ENCODE results near the gene RASGEF1C. TPM values are rescaled to one million over a fixed set of nuclear protein-coding genes. Genes with fewer than 3 reads are reported as not detected.
A peak's percentile ranks its signal among the peaks of the same experiment; 100 is the strongest.
"Not testable (repeated sequence)": the region's sequence is repeated elsewhere in the genome, so short reads cannot be mapped to it uniquely, and the experiment has no call there.

Gene RASGEF1C
- total RNA-seq, 4 donors from 2014 or later, result 0.58 to 4.0 (median 2.1) TPM

GRCh38 chr5:180093651-180094382, 115.2 kb downstream of the RASGEF1C start:
- no peaks in the 10 kb centered on the region for H3K27me3 ChIP-seq
- WGBS, 2 donors, result 77 to 78% methylated on average over 9 of the region's 9 CpGs
- no peak for TF ChIP-seq POLR2A (IDR thresholded peaks at IDR 0.05)
- H3K9me3 ChIP-seq, result no peaks in the 10 kb centered on the region
- DNase-seq, result no peak
- intact Hi-C loops (cut with DNase I), result loop anchor here (10.0 kb wide), 1 partner anchor 109 kb away; no protein-coding TSS in a partner anchor
- peaks cover 6 to 9% of the 10 kb centered on the region in 2 donors for H3K4me1 ChIP-seq
- no peak overlapping the region for H3K4me3 ChIP-seq (replicated peaks in 1 of 3)
- no peaks in the 10 kb centered on the region for H3K36me3 ChIP-seq
- no peak overlapping the region for H3K27ac ChIP-seq

- WGBS, 2 donors, result 95 to 96% methylated on average over 6 of the region's 6 CpGs
- Histone ChIP-seq H3K4me1 (peaks cover 6 to 9% of the 10 kb centered on the region in 2 donors), H3K27ac (no peak overlapping the region), H3K36me3 (no peaks in the 10 kb centered on the region), H3K4me3 (replicated peaks in 1 of 3) (no peak overlapping the region), H3K9me3 (no peaks in the 10 kb centered on the region), H3K27me3 (no peaks in the 10 kb centered on the region)
- TF ChIP-seq POLR2A (IDR thresholded peaks at IDR 0.05) (no peak), CTCF (IDR thresholded peaks at IDR 0.05) (no peak)
- no peak for DNase-seq
- intact Hi-C loops (cut with DNase I), result loop anchor here (10.0 kb wide), 1 partner anchor 108 kb away; no protein-coding TSS in a partner anchor
Observed at GRCh38 chr5:180093241-180093640, 115.8 kb downstream of the RASGEF1C start.

GRCh38 chr5:180090769-180091546, 118.1 kb downstream of the RASGEF1C start:
- H3K4me1 ChIP-seq, result peaks cover 6 to 9% of the 10 kb centered on the region in 2 donors
- peak overlapping the region in 1 of 3 donors; percentile 24 for H3K4me3 ChIP-seq (replicated peaks in 1 of 3)
- no peak for TF ChIP-seq POLR2A (IDR thresholded peaks at IDR 0.05)
- peak in 5 of 6 experiments; percentile 11 to 26 (median 17) for TF ChIP-seq CTCF (IDR thresholded peaks at IDR 0.05)
- no peaks in the 10 kb centered on the region for H3K9me3 ChIP-seq
- peak; percentile 53 to 64 for DNase-seq
- no peaks in the 10 kb centered on the region for H3K27me3 ChIP-seq
- intact Hi-C loops (cut with DNase I), result loop anchor here (10.0 kb wide), 1 partner anchor 106 kb away; no protein-coding TSS in a partner anchor
- WGBS, 2 donors, result 13 to 19% methylated on average over 15 to 17 of the region's 17 CpGs
- H3K36me3 ChIP-seq, result no peaks in the 10 kb centered on the region
- no peak overlapping the region for H3K27ac ChIP-seq

GRCh38 chr5:180090098-180090768, 118.8 kb downstream of the RASGEF1C start:
- peaks cover 6 to 9% of the 10 kb centered on the region in 2 donors for H3K4me1 ChIP-seq
- intact Hi-C loops (cut with DNase I), result loop anchor here (10.0 kb wide), 1 partner anchor 105 kb away; no protein-coding TSS in a partner anchor
- H3K36me3 ChIP-seq, result no peaks in the 10 kb centered on the region
- peak overlapping the region; percentile 53 to 70 (median 59) for H3K27ac ChIP-seq
- no peak for TF ChIP-seq POLR2A (IDR thresholded peaks at IDR 0.05)
- TF ChIP-seq CTCF (IDR thresholded peaks at IDR 0.05), result peak; percentile 70 to 92 (median 76)
- DNase-seq, result peak; percentile 70 to 75
- WGBS, 2 donors, result 2% methylated on average over 36 to 44 of the region's 58 CpGs
- H3K4me3 ChIP-seq (replicated peaks in 1 of 3), result peak overlapping the region; percentile 24 to 50 (median 24)
- no peaks in the 10 kb centered on the region for H3K9me3 ChIP-seq
- no peaks in the 10 kb centered on the region for H3K27me3 ChIP-seq

- H3K27me3 ChIP-seq; H3K4me3 ChIP-seq (replicated peaks in 1 of 3); H3K36me3 ChIP-seq; H3K27ac ChIP-seq; H3K4me1 ChIP-seq; DNase-seq; H3K9me3 ChIP-seq: not testable (repeated sequence)
- intact Hi-C loops (cut with DNase I), result loop anchor here (10.0 kb wide), 1 partner anchor 105 kb away; no protein-coding TSS in a partner anchor
- 75 to 81% methylated on average over 18 of the region's 18 CpGs for WGBS, 2 donors
Observed at GRCh38 chr5:180089628-180090027, 119.4 kb downstream of the RASGEF1C start.
